Measurements from ENCODE around the gene FUBP3. TPM values are rescaled to one million over a fixed set of nuclear protein-coding genes. Genes with fewer than 3 reads are reported as not detected.

Gene FUBP3
- total RNA-seq, 5 donors from 2014 or later (not counting 1 experiment from before 2014, with no cell fraction given), result 34.2 to 44.7 (median 41.9) TPM

- peaks cover 0 to 17% of the 10 kb centered on the region in 2 experiments for H3K4me1 ChIP-seq (ENCODE audit: control insufficient read depth in 1 of 2, extremely low read depth in 1 of 2, insufficient read depth in 2 of 2, low read length in 2 of 2)
- Mint-ChIP-seq H3K4me1 (peaks cover 12 to 22% (median 13%) of the 10 kb centered on the region in 3 donors), H3K27me3 (peaks cover 0 to 4% of the 10 kb centered on the region in 2 donors), H3K4me3 (no peak overlapping the region), H3K27ac (no peak overlapping the region), H3K36me3 (no peaks in the 10 kb centered on the region), H3K9me3 (peaks cover 0 to 2% (median 0%) of the 10 kb centered on the region in 3 donors)
- H3K4me3 ChIP-seq (ENCODE audit: control insufficient read depth in 1 of 2, extremely low read depth in 1 of 2, low read length in 1 of 2), result no peak overlapping the region
- ATAC-seq (replicated peaks in 1 of 4), result no peak
- H3K27ac ChIP-seq (ENCODE audit: low read length), result no peak overlapping the region
- DNase-seq, result no peak
- CTCF ChIA-PET, result no interaction called here
- POLR2A ChIA-PET, result no interaction called here
- no peaks in the 10 kb centered on the region for H3K9me3 ChIP-seq
- no CpG with 5 or more reads among the region's 2 CpGs for WGBS (ENCODE audit: insufficient coverage)
- H3K36me3 ChIP-seq (ENCODE audit: control insufficient read depth in 2 of 2, extremely low read depth in 1 of 2, insufficient read depth in 1 of 2, low read length in 1 of 2), result no peaks in the 10 kb centered on the region
- peaks cover 0 to 22% of the 10 kb centered on the region in 2 experiments for H3K27me3 ChIP-seq (replicated peaks in 1 of 2; ENCODE audit: control insufficient read depth in 2 of 2, extremely low read depth in 1 of 2, insufficient read depth in 2 of 2, low read length in 1 of 2)
These were observed 108.2 kb downstream of the FUBP3 start for GRCh38 chr9:130687615-130688014.

Other genes starting within 250 kb of the FUBP3 start
- gene ASS1, start 134.6 kb upstream of the FUBP3 start, total RNA-seq, result 1 to 10 TPM in 2 of 5 donors, under 1 TPM in 1, not detected in 2; 0.92 to 2.1 (median 1.2) TPM
- under 1 TPM in 3 of 5 donors, not detected in 2; 0.13 to 0.19 (median 0.16) TPM for gene PRDM12, start 85.0 kb downstream of the FUBP3 start, total RNA-seq
- gene EXOSC2, start 114.2 kb downstream of the FUBP3 start, total RNA-seq, result 10 to 100 TPM; 49.1 to 59.1 (median 52.1) TPM